Activated T-helper 1 cell treated with Interleukin-2 at 50 U/mL for 16 hours (primary cell): ENCODE results near the gene RAD9B.
"Not testable (repeated sequence)": the region's sequence is repeated elsewhere in the genome, so short reads cannot be mapped to it uniquely, and the experiment has no call there.

Source experiments
- DNase-seq: peaks from one replicate; pipeline ENCODE4 v3.0.0-alpha.2; 2020; ENCODE audit warnings: low read depth

RAD9B gene

GRCh38 chr12:110501752-110502738 is at the start of gene RAD9B, which contains the start of gene VPS29:
Gene RAD9B (plus strand): TSS chr12:110502331. CDS start chr12:110502338, 7 bp downstream.
Gene VPS29 (minus strand): TSS chr12:110502111. CDS start chr12:110502051, 60 bp downstream.
- DNase-seq, result peak; percentile 97

- DNase-seq, result no peak
Measured at GRCh38 chr12:110453569-110454296, 48.4 kb upstream of the RAD9B start.

GRCh38 chr12:110458756-110459155 is 43.4 kb upstream of the RAD9B start:
- no peak for DNase-seq

GRCh38 chr12:110461189-110461588 is 40.9 kb upstream of the RAD9B start:
- not testable (repeated sequence) for DNase-seq

- no peak for DNase-seq
Measured at GRCh38 chr12:110465024-110465423, 37.1 kb upstream of the RAD9B start.

- not testable (repeated sequence) for DNase-seq
Measured at GRCh38 chr12:110465765-110466164, 36.4 kb upstream of the RAD9B start.

GRCh38 chr12:110466791-110467190 is 35.3 kb upstream of the RAD9B start:
- DNase-seq, result no peak

- no peak for DNase-seq
Measured at GRCh38 chr12:110467847-110468213, 34.3 kb upstream of the RAD9B start.

GRCh38 chr12:110468214-110469048 is 33.7 kb upstream of the RAD9B start, which contains the start of the genes FAM216A and GPN3:
Gene FAM216A (plus strand): TSS chr12:110468845. CDS start chr12:110468876, 31 bp downstream.
Gene GPN3 (minus strand): TSS chr12:110468257. CDS start chr12:110468203, 54 bp downstream.
- DNase-seq, result peak; percentile 89

GRCh38 chr12:110475426-110475825 is 26.7 kb upstream of the RAD9B start:
- no peak for DNase-seq

- DNase-seq, result no peak
Measured at GRCh38 chr12:110498984-110499706, 3.0 kb upstream of the RAD9B start.

- DNase-seq, result no peak
Measured at GRCh38 chr12:110501399-110501751, 756 bp upstream of the RAD9B start.

- no peak for DNase-seq
Measured at GRCh38 chr12:110503432-110503831, 1.3 kb downstream of the RAD9B start.

- DNase-seq, result no peak
Measured at GRCh38 chr12:110505332-110505731, 3.2 kb downstream of the RAD9B start.

- DNase-seq, result no peak
Measured at GRCh38 chr12:110508071-110508586, 6.0 kb downstream of the RAD9B start.

GRCh38 chr12:110513842-110514241 is 11.7 kb downstream of the RAD9B start:
- no peak for DNase-seq

- no peak for DNase-seq
Measured at GRCh38 chr12:110514363-110514762, 12.2 kb downstream of the RAD9B start.

GRCh38 chr12:110516995-110517394 is 14.9 kb downstream of the RAD9B start:
- DNase-seq, result no peak

GRCh38 chr12:110518014-110518413 is 15.9 kb downstream of the RAD9B start:
- DNase-seq, result not testable (repeated sequence)

GRCh38 chr12:110520876-110521712 is 19.0 kb downstream of the RAD9B start:
- not testable (repeated sequence) for DNase-seq
